ENCODE data around the gene GTPBP6.

The GTPBP6 gene

DNA sequence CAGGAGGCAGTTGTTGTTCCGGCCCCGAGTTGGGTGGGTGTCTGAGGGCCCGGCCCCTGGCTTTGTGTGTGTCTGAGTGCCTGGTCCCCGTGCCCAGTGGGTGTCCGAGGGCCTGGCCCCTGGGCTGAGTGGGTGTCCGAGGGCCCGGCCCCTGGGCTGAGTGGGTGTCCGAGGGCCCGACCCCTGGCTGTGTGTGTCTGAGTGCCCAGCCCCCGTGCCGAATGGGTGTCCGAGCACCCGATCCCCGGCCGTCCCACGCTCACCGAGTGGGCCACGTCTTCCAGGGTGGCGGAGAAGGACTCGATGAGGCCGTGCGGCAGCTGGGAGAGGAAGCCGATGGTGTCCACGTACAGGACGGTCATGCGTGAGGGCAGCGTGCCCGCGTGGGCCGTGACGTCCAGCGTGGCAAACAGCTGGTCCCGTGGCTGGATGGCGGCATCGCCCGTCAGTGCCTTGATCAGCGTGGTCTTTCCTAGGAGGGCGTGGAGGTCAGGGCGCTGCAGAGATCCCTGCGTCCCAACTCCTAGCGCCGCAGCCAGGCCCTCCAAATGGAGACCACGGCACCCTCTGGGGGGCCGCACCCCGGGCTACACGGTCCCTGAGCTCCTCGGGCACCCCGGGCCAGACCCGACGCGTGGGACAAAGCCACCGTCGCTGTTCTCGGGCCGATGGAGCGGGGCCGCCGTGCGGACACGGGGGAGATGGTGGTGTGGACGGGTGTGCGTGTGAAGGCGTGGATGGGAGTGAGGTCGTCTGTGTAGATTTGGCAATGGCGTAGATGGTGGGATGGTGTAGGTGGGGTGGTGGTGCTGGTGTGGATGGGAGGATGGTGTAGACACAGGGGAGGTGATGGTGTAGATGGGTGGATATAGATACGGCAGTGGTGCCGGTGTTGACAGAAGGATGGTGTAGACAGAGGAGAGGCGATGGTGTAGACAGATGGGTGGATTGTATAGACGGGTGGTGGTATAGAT lies 7.2 kb downstream of the GTPBP6 start:
- Histone ChIP-seq H4K20me1 (ENCODE audit: low read depth, low read length) (no peaks in the 10 kb centered on the region), H3F3A (ENCODE audit: insufficient read depth) (no peaks in the 10 kb centered on the region), H3K9me2 (replicated peaks; ENCODE audit: insufficient read depth, low read length) (no peaks in the 10 kb centered on the region), H3K4me2 (ENCODE audit: low read depth, low read length, poor library complexity, severe bottlenecking) (no peak overlapping the region), H2AFZ (ENCODE audit: low read depth, low read length, severe bottlenecking) (no peak overlapping the region), H3K79me2 (ENCODE audit: insufficient read depth, low read length) (no peaks in the 10 kb centered on the region), H3K27ac (ENCODE audit: low read depth, low read length) (no peak overlapping the region), H3K9ac (ENCODE audit: low read length) (no peak overlapping the region), H3K36me3 (ENCODE audit: low read length) (no peaks in the 10 kb centered on the region), H3K9me3 (ENCODE audit: insufficient read depth, low read length) (no peaks in the 10 kb centered on the region), H3K27me3 (ENCODE audit: low read length) (no peaks in the 10 kb centered on the region), H3K4me3 (ENCODE audit: insufficient read depth, low read length, poor library complexity, severe bottlenecking) (no peak overlapping the region)
- no peak for TF ChIP-seq EZH2phosphoT487 (conservative IDR thresholded peaks at IDR 0.05; ENCODE audit: low read length)
- TF ChIP-seq, protein P1, sequence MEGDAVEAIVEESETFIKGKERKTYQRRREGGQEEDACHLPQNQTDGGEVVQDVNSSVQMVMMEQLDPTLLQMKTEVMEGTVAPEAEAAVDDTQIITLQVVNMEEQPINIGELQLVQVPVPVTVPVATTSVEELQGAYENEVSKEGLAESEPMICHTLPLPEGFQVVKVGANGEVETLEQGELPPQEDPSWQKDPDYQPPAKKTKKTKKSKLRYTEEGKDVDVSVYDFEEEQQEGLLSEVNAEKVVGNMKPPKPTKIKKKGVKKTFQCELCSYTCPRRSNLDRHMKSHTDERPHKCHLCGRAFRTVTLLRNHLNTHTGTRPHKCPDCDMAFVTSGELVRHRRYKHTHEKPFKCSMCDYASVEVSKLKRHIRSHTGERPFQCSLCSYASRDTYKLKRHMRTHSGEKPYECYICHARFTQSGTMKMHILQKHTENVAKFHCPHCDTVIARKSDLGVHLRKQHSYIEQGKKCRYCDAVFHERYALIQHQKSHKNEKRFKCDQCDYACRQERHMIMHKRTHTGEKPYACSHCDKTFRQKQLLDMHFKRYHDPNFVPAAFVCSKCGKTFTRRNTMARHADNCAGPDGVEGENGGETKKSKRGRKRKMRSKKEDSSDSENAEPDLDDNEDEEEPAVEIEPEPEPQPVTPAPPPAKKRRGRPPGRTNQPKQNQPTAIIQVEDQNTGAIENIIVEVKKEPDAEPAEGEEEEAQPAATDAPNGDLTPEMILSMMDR (IDR thresholded peaks at IDR 0.05; ENCODE audit: insufficient read depth, low read length, poor library complexity, severe bottlenecking): no peak

DNA sequence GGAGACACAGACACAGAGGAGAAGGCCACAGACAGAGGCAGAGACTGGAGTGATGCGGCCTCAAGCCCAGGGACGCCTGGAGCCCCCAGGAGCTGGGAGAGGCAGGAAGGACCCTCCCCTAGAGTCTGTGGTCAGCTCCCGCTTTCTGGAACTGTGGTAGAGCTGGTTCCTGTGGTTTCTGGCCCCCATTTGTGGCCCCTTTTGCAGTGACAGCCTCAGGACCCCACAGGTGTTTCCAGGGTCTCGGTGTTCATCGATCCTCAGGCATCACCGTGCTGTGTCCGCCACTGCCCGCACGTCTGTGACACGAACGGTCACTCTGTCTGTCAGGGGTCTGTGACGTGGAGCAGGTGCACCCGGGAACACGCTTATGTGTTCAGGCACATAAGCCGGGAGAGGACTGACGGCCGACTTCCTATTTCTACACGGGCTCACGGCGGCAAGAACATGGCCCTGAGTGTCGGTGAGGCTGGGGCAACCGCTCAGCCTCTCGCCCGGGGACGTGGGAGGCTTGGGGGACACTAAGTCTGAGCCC lies 7.9 kb downstream of the GTPBP6 start:
- Histone ChIP-seq H3K4me3 (ENCODE audit: insufficient read depth, low read length, poor library complexity, severe bottlenecking) (no peak overlapping the region), H3K9ac (ENCODE audit: low read length) (no peak overlapping the region), H4K20me1 (ENCODE audit: low read depth, low read length) (no peaks in the 10 kb centered on the region), H3K79me2 (ENCODE audit: insufficient read depth, low read length) (no peaks in the 10 kb centered on the region), H3F3A (ENCODE audit: insufficient read depth) (no peaks in the 10 kb centered on the region), H3K27ac (ENCODE audit: low read depth, low read length) (no peak overlapping the region), H2AFZ (ENCODE audit: low read depth, low read length, severe bottlenecking) (no peak overlapping the region), H3K4me2 (ENCODE audit: low read depth, low read length, poor library complexity, severe bottlenecking) (no peak overlapping the region), H3K9me3 (ENCODE audit: insufficient read depth, low read length) (no peaks in the 10 kb centered on the region), H3K27me3 (ENCODE audit: low read length) (no peaks in the 10 kb centered on the region), H3K9me2 (replicated peaks; ENCODE audit: insufficient read depth, low read length) (no peaks in the 10 kb centered on the region), H3K36me3 (ENCODE audit: low read length) (no peaks in the 10 kb centered on the region)
- no peak for TF ChIP-seq EZH2phosphoT487 (conservative IDR thresholded peaks at IDR 0.05; ENCODE audit: low read length)
- TF ChIP-seq, protein P1 (IDR thresholded peaks at IDR 0.05; ENCODE audit: insufficient read depth, low read length, poor library complexity, severe bottlenecking): no peak

DNA sequence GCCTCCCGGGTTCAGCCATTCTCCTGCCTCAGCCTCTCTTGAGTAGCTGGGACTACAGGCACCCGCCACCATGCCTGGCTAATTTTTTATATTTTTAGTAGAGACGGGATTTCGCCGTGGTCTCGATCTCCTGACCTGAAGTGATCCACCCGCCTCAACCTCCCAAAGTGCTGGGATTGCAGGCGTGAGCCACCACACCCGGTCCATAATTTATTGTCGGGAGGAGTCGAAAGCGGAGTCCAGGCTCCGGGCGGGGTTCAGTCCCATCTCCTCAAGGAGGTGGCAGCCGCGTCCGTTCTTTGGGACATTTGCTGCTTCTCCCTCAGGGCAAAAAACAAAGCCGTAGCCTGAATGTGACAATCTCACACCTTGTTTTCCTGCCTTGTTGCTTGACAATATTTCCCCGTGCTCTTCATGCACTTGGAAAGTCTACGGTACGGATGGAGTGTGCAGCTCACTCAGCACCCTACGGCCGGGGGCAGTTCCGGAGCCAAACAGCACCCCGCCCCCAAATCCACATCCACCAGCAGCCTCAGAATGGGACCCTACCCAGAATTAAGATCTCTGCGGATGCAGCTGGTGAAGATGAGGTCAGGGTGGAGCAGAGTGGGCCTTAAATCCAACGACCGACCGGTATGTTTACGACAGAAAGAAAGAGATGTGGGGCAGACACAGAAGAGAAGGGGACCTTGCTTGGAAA lies 9.6 kb downstream of the GTPBP6 start:
- Histone ChIP-seq H3K9me3 (ENCODE audit: insufficient read depth, low read length) (no peaks in the 10 kb centered on the region), H3K9ac (ENCODE audit: low read length) (no peak overlapping the region), H3K79me2 (ENCODE audit: insufficient read depth, low read length) (no peaks in the 10 kb centered on the region), H3K36me3 (ENCODE audit: low read length) (no peaks in the 10 kb centered on the region), H3K27me3 (ENCODE audit: low read length) (no peaks in the 10 kb centered on the region), H2AFZ (ENCODE audit: low read depth, low read length, severe bottlenecking) (no peak overlapping the region), H3F3A (ENCODE audit: insufficient read depth) (no peaks in the 10 kb centered on the region), H4K20me1 (ENCODE audit: low read depth, low read length) (no peaks in the 10 kb centered on the region), H3K4me2 (ENCODE audit: low read depth, low read length, poor library complexity, severe bottlenecking) (no peak overlapping the region), H3K27ac (ENCODE audit: low read depth, low read length) (no peak overlapping the region), H3K4me3 (ENCODE audit: insufficient read depth, low read length, poor library complexity, severe bottlenecking) (no peak overlapping the region), H3K9me2 (replicated peaks; ENCODE audit: insufficient read depth, low read length) (no peaks in the 10 kb centered on the region)
- no peak for TF ChIP-seq EZH2phosphoT487 (conservative IDR thresholded peaks at IDR 0.05; ENCODE audit: low read length)
- TF ChIP-seq, protein P1 (IDR thresholded peaks at IDR 0.05; ENCODE audit: insufficient read depth, low read length, poor library complexity, severe bottlenecking): no peak

Measured in SU-DHL-6 (cell line).